Fibroblast of skin of right quadriceps (primary cell): ENCODE measurements around the gene ATAD3B.
"Not testable (repeated sequence)": the region's sequence is repeated elsewhere in the genome, so short reads cannot be mapped to it uniquely, and the experiment has no call there.

Experiments used
- DNase-seq: peaks from one replicate; pipeline ENCODE4 v3.0.0-alpha.2; 2013

ATAD3B gene

GRCh38 chr1:1516923-1517322, 45.4 kb downstream of the ATAD3B start:
- not testable (repeated sequence) for DNase-seq

GRCh38 chr1:1517973-1518620, 46.5 kb downstream of the ATAD3B start:
- DNase-seq, result no peak

- DNase-seq, result not testable (repeated sequence)
These were observed 47.0 kb downstream of the ATAD3B start for GRCh38 chr1:1518621-1519007.

- DNase-seq, result not testable (repeated sequence)
These were observed 48.4 kb downstream of the ATAD3B start for GRCh38 chr1:1519805-1520505.

- DNase-seq, result no peak
These were observed 49.8 kb downstream of the ATAD3B start for GRCh38 chr1:1521331-1521730.

GRCh38 chr1:1522536-1522935, 51.0 kb downstream of the ATAD3B start:
- not testable (repeated sequence) for DNase-seq

GRCh38 chr1:1523226-1523625, 51.7 kb downstream of the ATAD3B start:
- not testable (repeated sequence) for DNase-seq

GRCh38 chr1:1523651-1524050, 52.1 kb downstream of the ATAD3B start:
- not testable (repeated sequence) for DNase-seq

- not testable (repeated sequence) for DNase-seq
These were observed 53.3 kb downstream of the ATAD3B start for GRCh38 chr1:1524750-1525383.

- DNase-seq, result not testable (repeated sequence)
These were observed 54.9 kb downstream of the ATAD3B start for GRCh38 chr1:1526476-1526875.

GRCh38 chr1:1527092-1527816, 55.7 kb downstream of the ATAD3B start:
- DNase-seq, result no peak

- no peak for DNase-seq
These were observed 57.0 kb downstream of the ATAD3B start for GRCh38 chr1:1528301-1529267.

- no peak for DNase-seq
These were observed 57.8 kb downstream of the ATAD3B start for GRCh38 chr1:1529321-1529720.

- no peak for DNase-seq
These were observed 58.4 kb downstream of the ATAD3B start for GRCh38 chr1:1529936-1530335.

GRCh38 chr1:1531947-1532346, 60.4 kb downstream of the ATAD3B start:
- DNase-seq, result no peak

GRCh38 chr1:1533176-1533893, 61.8 kb downstream of the ATAD3B start:
- DNase-seq, result not testable (repeated sequence)

- not testable (repeated sequence) for DNase-seq
These were observed 62.3 kb downstream of the ATAD3B start for GRCh38 chr1:1533894-1534291.

GRCh38 chr1:1534401-1535154, 63.0 kb downstream of the ATAD3B start:
- DNase-seq, result no peak

- no peak for DNase-seq
These were observed 63.8 kb downstream of the ATAD3B start for GRCh38 chr1:1535201-1536018.
